ENCODE data around the gene DSPP. TPM values are rescaled to one million over a fixed set of nuclear protein-coding genes. Genes with fewer than 3 reads are reported as not detected.

DSPP gene
- total RNA-seq, 4 donors from 2014 or later, result not detected

- TF ChIP-seq, protein P1, sequence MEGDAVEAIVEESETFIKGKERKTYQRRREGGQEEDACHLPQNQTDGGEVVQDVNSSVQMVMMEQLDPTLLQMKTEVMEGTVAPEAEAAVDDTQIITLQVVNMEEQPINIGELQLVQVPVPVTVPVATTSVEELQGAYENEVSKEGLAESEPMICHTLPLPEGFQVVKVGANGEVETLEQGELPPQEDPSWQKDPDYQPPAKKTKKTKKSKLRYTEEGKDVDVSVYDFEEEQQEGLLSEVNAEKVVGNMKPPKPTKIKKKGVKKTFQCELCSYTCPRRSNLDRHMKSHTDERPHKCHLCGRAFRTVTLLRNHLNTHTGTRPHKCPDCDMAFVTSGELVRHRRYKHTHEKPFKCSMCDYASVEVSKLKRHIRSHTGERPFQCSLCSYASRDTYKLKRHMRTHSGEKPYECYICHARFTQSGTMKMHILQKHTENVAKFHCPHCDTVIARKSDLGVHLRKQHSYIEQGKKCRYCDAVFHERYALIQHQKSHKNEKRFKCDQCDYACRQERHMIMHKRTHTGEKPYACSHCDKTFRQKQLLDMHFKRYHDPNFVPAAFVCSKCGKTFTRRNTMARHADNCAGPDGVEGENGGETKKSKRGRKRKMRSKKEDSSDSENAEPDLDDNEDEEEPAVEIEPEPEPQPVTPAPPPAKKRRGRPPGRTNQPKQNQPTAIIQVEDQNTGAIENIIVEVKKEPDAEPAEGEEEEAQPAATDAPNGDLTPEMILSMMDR (IDR thresholded peaks at IDR 0.05; ENCODE audit: low read depth), result no peak
Measured at GRCh38 chr4:87574996-87575395, 33.3 kb upstream of the DSPP start.

- TF ChIP-seq, protein P1 (IDR thresholded peaks at IDR 0.05; ENCODE audit: low read depth), result no peak
Measured at GRCh38 chr4:87575408-87575807, 32.9 kb upstream of the DSPP start.

- TF ChIP-seq, protein P1 (IDR thresholded peaks at IDR 0.05; ENCODE audit: low read depth), result no peak
Measured at GRCh38 chr4:87575983-87576382, 32.3 kb upstream of the DSPP start.

DNA sequence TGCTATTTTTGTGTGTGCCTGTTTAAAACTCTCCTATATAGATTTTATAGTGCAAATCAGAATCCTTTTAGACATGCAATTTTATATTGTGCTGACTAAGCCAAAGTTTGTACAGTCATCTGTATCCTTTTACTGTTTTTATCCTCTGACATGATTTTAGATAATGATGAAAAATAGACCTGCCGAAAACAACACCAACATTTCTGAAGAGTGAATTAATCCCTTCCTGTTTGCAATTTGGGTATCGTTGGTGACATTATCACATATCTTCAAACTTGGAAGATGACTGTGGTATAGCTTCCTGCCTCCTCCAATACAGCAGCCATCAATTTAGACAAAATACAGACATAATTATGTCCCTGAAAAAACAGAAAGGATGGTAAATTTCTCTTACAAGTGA is 28.9 kb upstream of the DSPP start:
- TF ChIP-seq, protein P1 (IDR thresholded peaks at IDR 0.05; ENCODE audit: low read depth), result no peak

DNA sequence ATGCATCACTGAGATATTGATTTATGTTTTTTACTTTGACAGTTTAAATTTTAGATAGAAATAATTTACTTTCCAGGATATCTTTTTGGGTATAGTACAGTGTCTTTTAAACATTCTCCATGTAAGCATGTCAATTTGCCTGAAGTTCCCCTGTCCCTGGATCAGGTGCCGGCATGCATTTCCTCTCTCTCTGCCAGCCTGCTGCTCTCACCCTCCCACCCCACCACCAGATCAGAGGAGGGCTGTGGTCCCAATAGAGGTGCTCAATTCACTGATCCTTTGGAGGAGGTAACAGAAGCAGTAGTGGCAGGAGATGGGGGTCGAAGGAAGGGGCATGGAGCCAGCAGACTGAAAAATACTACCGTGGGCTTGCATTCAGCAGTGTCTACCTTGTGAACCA is 28.3 kb upstream of the DSPP start:
- TF ChIP-seq, protein P1 (IDR thresholded peaks at IDR 0.05; ENCODE audit: low read depth), result no peak

DNA sequence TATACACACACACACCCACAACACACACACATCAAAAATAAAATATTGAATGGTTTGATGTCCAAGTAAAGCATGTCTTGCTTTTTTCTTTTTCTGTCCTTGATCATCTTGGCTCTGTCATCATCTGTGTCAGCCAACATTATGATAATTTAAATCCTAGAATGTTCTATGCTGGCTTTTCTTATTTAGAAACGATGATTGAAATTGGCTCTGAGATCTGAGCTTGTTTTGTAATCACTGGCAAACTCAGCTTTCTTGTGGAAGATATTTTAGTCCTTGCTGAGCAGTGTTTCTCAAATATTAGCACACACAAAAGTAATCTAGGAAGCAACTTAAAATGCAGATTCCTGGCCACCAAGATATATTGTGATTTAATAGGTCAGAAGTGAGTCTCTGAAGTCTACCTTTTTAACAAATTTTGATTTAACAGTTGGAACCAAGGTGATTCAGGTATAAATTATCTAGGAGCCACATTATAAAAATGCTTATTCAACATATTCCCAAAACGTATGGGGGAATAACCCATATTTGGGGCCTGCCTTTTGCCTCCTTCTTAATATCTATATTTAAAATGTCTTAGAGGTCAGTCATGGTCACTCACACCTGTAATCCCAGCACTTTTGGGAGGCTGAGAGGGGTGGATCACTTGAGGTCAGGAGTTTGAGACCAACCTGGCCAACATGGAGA is 24.0 kb upstream of the DSPP start:
- TF ChIP-seq, protein P1 (IDR thresholded peaks at IDR 0.05; ENCODE audit: low read depth), result no peak

GRCh38 chr4:87589531-87589930 is 18.8 kb upstream of the DSPP start:
- TF ChIP-seq, protein P1 (IDR thresholded peaks at IDR 0.05; ENCODE audit: low read depth), result no peak
